ENCODE data around the gene HPS5. TPM values are rescaled to one million over a fixed set of nuclear protein-coding genes. Genes with fewer than 3 reads are reported as not detected.

Gene HPS5
- total and polyA plus RNA-seq, 12 donors: 5.3 to 14.9 (median 11.7) TPM

DNA sequence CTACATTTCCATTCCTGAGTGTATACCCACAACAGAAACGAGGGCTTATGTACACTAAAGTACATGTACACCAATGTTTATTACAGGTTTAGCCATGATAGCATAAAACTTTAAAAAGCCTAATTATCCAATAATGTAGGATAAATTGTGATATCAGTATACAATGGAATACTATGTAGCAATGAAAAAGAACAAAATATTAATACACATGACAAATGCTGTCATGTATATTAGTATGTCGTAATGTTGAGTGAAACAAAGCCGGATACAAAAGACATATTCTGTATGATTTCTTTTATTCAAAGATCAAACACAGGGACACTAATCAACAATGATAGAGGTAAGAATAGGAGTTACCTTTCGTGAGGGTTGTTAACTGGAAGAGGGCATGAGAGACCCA is 88.0 kb downstream of the HPS5 start:
- 87 to 94% methylated on average over 4 of the region's 4 CpGs for WGBS, 2 donors
- Histone ChIP-seq H3K27me3 (peaks cover 0 to 33% (median under 1%) of the 10 kb centered on the region in 7 donors), H3K27ac (no peak overlapping the region), H3K9me3 (no peaks in the 10 kb centered on the region), H3K4me1 (no peaks in the 10 kb centered on the region), H3K4me3 (no peak overlapping the region), H3K36me3 (no peaks in the 10 kb centered on the region)
- TF ChIP-seq, protein P1, sequence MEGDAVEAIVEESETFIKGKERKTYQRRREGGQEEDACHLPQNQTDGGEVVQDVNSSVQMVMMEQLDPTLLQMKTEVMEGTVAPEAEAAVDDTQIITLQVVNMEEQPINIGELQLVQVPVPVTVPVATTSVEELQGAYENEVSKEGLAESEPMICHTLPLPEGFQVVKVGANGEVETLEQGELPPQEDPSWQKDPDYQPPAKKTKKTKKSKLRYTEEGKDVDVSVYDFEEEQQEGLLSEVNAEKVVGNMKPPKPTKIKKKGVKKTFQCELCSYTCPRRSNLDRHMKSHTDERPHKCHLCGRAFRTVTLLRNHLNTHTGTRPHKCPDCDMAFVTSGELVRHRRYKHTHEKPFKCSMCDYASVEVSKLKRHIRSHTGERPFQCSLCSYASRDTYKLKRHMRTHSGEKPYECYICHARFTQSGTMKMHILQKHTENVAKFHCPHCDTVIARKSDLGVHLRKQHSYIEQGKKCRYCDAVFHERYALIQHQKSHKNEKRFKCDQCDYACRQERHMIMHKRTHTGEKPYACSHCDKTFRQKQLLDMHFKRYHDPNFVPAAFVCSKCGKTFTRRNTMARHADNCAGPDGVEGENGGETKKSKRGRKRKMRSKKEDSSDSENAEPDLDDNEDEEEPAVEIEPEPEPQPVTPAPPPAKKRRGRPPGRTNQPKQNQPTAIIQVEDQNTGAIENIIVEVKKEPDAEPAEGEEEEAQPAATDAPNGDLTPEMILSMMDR (IDR thresholded peaks at IDR 0.05): no peak
- intact Hi-C loops (cut with DNase I): no loop called here
- no peak for ATAC-seq
- no peak for DNase-seq

DNA sequence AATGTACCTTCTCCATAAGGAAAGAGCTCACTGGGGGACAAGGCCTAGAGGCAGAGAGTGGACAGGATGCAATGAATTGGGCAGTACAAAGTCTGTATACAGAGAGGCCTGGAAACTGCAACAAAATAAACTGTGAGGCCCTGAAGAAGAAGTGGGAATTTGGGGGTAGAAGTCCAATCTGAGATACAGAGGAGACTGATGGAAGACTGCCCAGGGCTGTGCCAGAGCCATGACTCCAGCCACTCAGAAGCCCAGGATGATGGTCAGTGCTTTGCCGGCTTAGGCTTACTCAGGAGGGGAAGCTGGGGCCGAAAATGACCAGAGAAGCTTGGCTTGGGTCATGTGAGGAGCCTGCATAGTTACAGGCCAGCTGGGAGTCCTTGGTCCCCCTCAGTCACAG is 91.1 kb downstream of the HPS5 start:
- intact Hi-C loops (cut with DNase I): no loop called here
- WGBS, 2 donors: 76 to 85% methylated on average over 2 of the region's 2 CpGs
- no peak overlapping the region for H3K27ac ChIP-seq
- H3K4me3 ChIP-seq: no peak overlapping the region
- peaks cover 0 to 5% (median 0%) of the 10 kb centered on the region in 7 donors for H3K27me3 ChIP-seq
- no peaks in the 10 kb centered on the region for H3K36me3 ChIP-seq
- ATAC-seq (no peak), DNase-seq (no peak)
- no peaks in the 10 kb centered on the region for H3K4me1 ChIP-seq
- peaks cover 0 to under 1% (median 0%) of the 10 kb centered on the region in 11 donors for H3K9me3 ChIP-seq
- TF ChIP-seq, protein P1 (IDR thresholded peaks at IDR 0.05): no peak

DNA sequence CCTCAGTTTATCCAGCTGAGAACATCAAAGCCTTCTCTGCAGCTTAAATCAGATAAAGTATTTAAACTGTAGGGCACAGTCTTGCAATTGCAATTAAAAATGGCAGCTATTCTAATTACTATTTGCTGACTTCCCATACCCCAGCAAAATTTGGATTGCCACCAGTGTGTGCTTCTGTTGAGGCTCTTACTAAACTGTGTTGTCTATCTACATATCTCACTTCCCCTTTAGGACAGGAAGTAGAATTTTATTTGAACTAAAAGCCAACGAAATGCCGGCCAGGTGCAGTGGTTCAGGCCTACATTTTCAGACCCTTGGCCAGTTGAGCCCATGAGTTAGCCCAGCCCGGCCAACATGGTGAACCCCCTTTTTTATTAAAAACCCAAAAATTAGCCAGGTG is 92.4 kb downstream of the HPS5 start:
- no peaks in the 10 kb centered on the region for H3K36me3 ChIP-seq
- peaks cover 0 to 5% (median 0%) of the 10 kb centered on the region in 7 donors for H3K27me3 ChIP-seq
- H3K27ac ChIP-seq: no peak overlapping the region
- no peaks in the 10 kb centered on the region for H3K4me1 ChIP-seq
- H3K4me3 ChIP-seq: no peak overlapping the region
- ATAC-seq (no peak), DNase-seq (no peak)
- 59 to 70% methylated on average over 2 to 3 of the region's 3 CpGs for WGBS, 2 donors
- TF ChIP-seq, protein P1 (IDR thresholded peaks at IDR 0.05): no peak
- peaks cover 0 to 9% (median 0%) of the 10 kb centered on the region in 11 donors for H3K9me3 ChIP-seq
- intact Hi-C loops (cut with DNase I): no loop called here

Other genes with a start within 250 kb of the HPS5 start
- 10 to 100 TPM in 1 of 10 donors, 1 to 10 TPM in 9; 4.9 to 11.8 (median 7.1) TPM for gene SAAL1, start 216.1 kb downstream of the HPS5 start, total RNA-seq
- 10 to 100 TPM in 1 of 2 donors, 1 to 10 TPM in 1; 6.5 to 16.5 TPM for gene SAAL1, start 216.1 kb downstream of the HPS5 start, polyA plus RNA-seq
- gene MRGPRX3, start 189.6 kb downstream of the HPS5 start, total RNA-seq: not detected
- gene MRGPRX3, start 189.6 kb downstream of the HPS5 start, polyA plus RNA-seq: not detected
- gene MRGPRX4, start 149.3 kb downstream of the HPS5 start, total RNA-seq: not detected
- not detected for gene MRGPRX4, start 149.3 kb downstream of the HPS5 start, polyA plus RNA-seq
- gene SAA4, start 85.3 kb downstream of the HPS5 start, total RNA-seq: not detected
- gene SAA4, start 85.3 kb downstream of the HPS5 start, polyA plus RNA-seq: not detected
- gene SAA2, start 73.5 kb downstream of the HPS5 start, total RNA-seq: 1 to 10 TPM in 2 of 10 donors, under 1 TPM in 2, not detected in 6; 0.61 to 4.1 (median 1.7) TPM
- 1 to 10 TPM in 1 of 2 donors, not detected in 1; 2.1 TPM for gene SAA2, start 73.5 kb downstream of the HPS5 start, polyA plus RNA-seq
- gene SAA1, start 55.9 kb downstream of the HPS5 start, total RNA-seq: 10 to 100 TPM in 1 of 10 donors, 1 to 10 TPM in 5, under 1 TPM in 2, not detected in 2; 0.57 to 29.0 (median 1.6) TPM
- gene SAA1, start 55.9 kb downstream of the HPS5 start, polyA plus RNA-seq: 10 to 100 TPM; 10.1 to 16.1 TPM
- 10 to 100 TPM; 19.6 to 27.9 (median 25.2) TPM for gene GTF2H1, start 427 bp upstream of the HPS5 start, total RNA-seq
- 10 to 100 TPM; 14.9 to 15.5 TPM for gene GTF2H1, start 427 bp upstream of the HPS5 start, polyA plus RNA-seq
- gene LDHA, start 72.4 kb upstream of the HPS5 start, total RNA-seq: 100 to 1,000 TPM; 165 to 918 (median 298) TPM
- 100 to 1,000 TPM; 121 to 840 TPM for gene LDHA, start 72.4 kb upstream of the HPS5 start, polyA plus RNA-seq
- 1 to 10 TPM in 3 of 10 donors, under 1 TPM in 1, not detected in 6; 0.37 to 3.1 (median 2.6) TPM for gene LDHC, start 90.2 kb upstream of the HPS5 start, total RNA-seq
- under 1 TPM in 1 of 2 donors, not detected in 1; 0.37 TPM for gene LDHC, start 90.2 kb upstream of the HPS5 start, polyA plus RNA-seq
- gene LDHAL6A, start 133.7 kb upstream of the HPS5 start, total RNA-seq: not detected
- gene LDHAL6A, start 133.7 kb upstream of the HPS5 start, polyA plus RNA-seq: not detected
- gene TSG101, start 204.8 kb upstream of the HPS5 start, total RNA-seq: 10 to 100 TPM; 59.7 to 77.6 (median 68.7) TPM
- 10 to 100 TPM; 21.9 to 62.4 TPM for gene TSG101, start 204.8 kb upstream of the HPS5 start, polyA plus RNA-seq

Data from heart right ventricle (tissue), 16 donors.